ENCODE results near the gene PTGS1.

DNA sequence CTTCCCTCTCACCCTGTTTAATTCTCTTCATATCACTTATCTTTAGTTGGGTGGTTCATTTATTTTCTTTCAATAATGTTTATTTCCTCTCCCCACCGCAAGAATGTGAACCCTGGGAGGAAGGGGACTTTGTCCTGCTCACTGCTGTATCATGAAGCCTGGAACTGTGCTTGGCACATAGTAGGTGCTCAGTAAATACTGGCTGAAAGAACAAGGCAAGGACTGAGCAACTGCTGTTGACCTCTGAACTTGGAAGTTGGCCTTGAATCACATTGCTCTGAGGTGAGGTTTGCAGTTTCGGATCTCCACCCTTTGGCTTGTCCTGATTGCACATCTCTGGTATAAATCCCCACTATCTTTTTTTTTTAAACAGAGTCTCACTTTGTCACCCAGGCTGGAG lies 22.0 kb upstream of the PTGS1 start:
- no peak for TF ChIP-seq ZNF274 (IDR thresholded peaks at IDR 0.05; ENCODE audit: borderline replicate concordance, extremely low read depth, low read length)
- TF ChIP-seq, protein P1, sequence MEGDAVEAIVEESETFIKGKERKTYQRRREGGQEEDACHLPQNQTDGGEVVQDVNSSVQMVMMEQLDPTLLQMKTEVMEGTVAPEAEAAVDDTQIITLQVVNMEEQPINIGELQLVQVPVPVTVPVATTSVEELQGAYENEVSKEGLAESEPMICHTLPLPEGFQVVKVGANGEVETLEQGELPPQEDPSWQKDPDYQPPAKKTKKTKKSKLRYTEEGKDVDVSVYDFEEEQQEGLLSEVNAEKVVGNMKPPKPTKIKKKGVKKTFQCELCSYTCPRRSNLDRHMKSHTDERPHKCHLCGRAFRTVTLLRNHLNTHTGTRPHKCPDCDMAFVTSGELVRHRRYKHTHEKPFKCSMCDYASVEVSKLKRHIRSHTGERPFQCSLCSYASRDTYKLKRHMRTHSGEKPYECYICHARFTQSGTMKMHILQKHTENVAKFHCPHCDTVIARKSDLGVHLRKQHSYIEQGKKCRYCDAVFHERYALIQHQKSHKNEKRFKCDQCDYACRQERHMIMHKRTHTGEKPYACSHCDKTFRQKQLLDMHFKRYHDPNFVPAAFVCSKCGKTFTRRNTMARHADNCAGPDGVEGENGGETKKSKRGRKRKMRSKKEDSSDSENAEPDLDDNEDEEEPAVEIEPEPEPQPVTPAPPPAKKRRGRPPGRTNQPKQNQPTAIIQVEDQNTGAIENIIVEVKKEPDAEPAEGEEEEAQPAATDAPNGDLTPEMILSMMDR (IDR thresholded peaks at IDR 0.05; ENCODE audit: control extremely low read depth in 1 of 3, insufficient read depth in 1 of 3, low read depth in 1 of 3, low read length in 3 of 3): no peak
- no peak for TF ChIP-seq KDM5A (IDR thresholded peaks at IDR 0.05; ENCODE audit: low read length)
- no peak for TF ChIP-seq POLR2A (IDR thresholded peaks at IDR 0.05; ENCODE audit: control extremely low read depth in 1 of 2, low read depth in 2 of 2, low read length in 2 of 2)
- no peak for TF ChIP-seq EZH2 (IDR thresholded peaks at IDR 0.05; ENCODE audit: low read depth, low read length, severe bottlenecking)
- no peak for TF ChIP-seq CBX8 (IDR thresholded peaks at IDR 0.05; ENCODE audit: borderline replicate concordance, low read depth, low read length)
- no peak for TF ChIP-seq CEBPB (IDR thresholded peaks at IDR 0.05; ENCODE audit: low read depth, low read length)
- TF ChIP-seq POLR2AphosphoS5 (IDR thresholded peaks at IDR 0.05; ENCODE audit: low read depth, low read length): no peak
- TF ChIP-seq SIN3A (conservative IDR thresholded peaks at IDR 0.05 in 1 of 2, IDR thresholded peaks at IDR 0.05 in 1 of 2; ENCODE audit: low read depth in 1 of 2, low read length in 2 of 2): no peak
- TF ChIP-seq, protein P2, sequence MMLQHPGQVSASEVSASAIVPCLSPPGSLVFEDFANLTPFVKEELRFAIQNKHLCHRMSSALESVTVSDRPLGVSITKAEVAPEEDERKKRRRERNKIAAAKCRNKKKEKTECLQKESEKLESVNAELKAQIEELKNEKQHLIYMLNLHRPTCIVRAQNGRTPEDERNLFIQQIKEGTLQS (IDR thresholded peaks at IDR 0.05; ENCODE audit: insufficient read depth, low read depth, low read length): no peak
- no peak for TF ChIP-seq BCL11A (IDR thresholded peaks at IDR 0.05; ENCODE audit: low read depth in 2 of 2, low read length in 2 of 2)
- no peak for TF ChIP-seq EP300 (IDR thresholded peaks at IDR 0.05; ENCODE audit: borderline replicate concordance in 1 of 2, low read depth in 2 of 2, low read length in 2 of 2)
- TF ChIP-seq SAP30 (IDR thresholded peaks at IDR 0.05; ENCODE audit: insufficient read depth, insufficient replicate concordance, low read length): no peak

All from H1 (cell line).